ENCODE results near the gene TTN.

DNA sequence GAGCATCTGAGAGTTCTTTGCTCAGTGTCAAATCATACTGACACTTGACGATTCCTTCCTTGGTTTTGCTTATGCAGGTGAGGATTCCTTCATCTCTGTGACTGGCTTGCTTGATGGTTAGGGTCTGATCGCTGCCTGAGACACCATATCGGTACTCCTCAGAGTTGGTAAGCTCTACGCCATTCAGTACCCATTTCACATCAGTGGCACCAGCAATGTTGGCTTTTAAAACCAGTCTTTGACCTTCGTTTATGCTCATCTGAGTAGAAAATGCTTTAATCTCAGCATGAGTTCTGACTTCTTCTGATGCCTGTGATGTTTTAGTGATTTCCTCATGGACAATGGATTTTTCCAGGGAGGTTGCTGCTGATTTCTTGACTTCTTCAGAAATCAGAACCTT lies 278.6 kb downstream of the TTN start:
- no peak for TF ChIP-seq SUZ12 (IDR thresholded peaks at IDR 0.05; ENCODE audit: extremely low read depth, insufficient read depth, insufficient read length)
- no peak for TF ChIP-seq YY1 (IDR thresholded peaks at IDR 0.05; ENCODE audit: insufficient read depth, insufficient read length)
- TF ChIP-seq ZNF274 (IDR thresholded peaks at IDR 0.05; ENCODE audit: low read depth, low read length): no peak

Measured in NT2/D1 (cell line).